Measurements from ENCODE around the gene RAB20. TPM values are rescaled to one million over a fixed set of nuclear protein-coding genes. Genes with fewer than 3 reads are reported as not detected.

Gene RAB20
- total RNA-seq, 1 experiment from 2014 or later, result 1.7 TPM

GRCh38 chr13:110496281-110496680, 65.2 kb downstream of the RAB20 start:
- Mint-ChIP-seq H3K27ac (ENCODE audit: low read depth, unreplicated experiment) (no peak overlapping the region), H3K36me3 (ENCODE audit: insufficient read depth, unreplicated experiment) (peaks cover 24% of the 10 kb centered on the region), H3K4me1 (ENCODE audit: insufficient read depth, unreplicated experiment) (peaks cover 5% of the 10 kb centered on the region), H3K27me3 (ENCODE audit: insufficient read depth, unreplicated experiment) (no peaks in the 10 kb centered on the region), H3K9me3 (ENCODE audit: unreplicated experiment) (no peaks in the 10 kb centered on the region), H3K4me3 (ENCODE audit: unreplicated experiment) (no peak overlapping the region)
- no peak for TF ChIP-seq CTCF (IDR thresholded peaks at IDR 0.05; ENCODE audit: unreplicated experiment)
- no peak for DNase-seq (ENCODE audit: unreplicated experiment)
- BruUV-seq (replicated peaks), result no TSS peak
- ChIA-PET CTCF (no interaction called here), POLR2A (no interaction called here)
- intact Hi-C loops (cut with micrococcal nuclease), result no loop called here

- no TSS peak for BruUV-seq (replicated peaks)
- peaks cover 5% of the 10 kb centered on the region for H3K4me1 Mint-ChIP-seq (ENCODE audit: insufficient read depth, unreplicated experiment)
- intact Hi-C loops (cut with micrococcal nuclease), result no loop called here
- ChIA-PET POLR2A (no interaction called here), CTCF (no interaction called here)
- no peak overlapping the region for H3K27ac Mint-ChIP-seq (ENCODE audit: low read depth, unreplicated experiment)
- H3K36me3 Mint-ChIP-seq (ENCODE audit: insufficient read depth, unreplicated experiment), result peaks cover 25% of the 10 kb centered on the region
- no peaks in the 10 kb centered on the region for H3K27me3 Mint-ChIP-seq (ENCODE audit: insufficient read depth, unreplicated experiment)
- no peak overlapping the region for H3K4me3 Mint-ChIP-seq (ENCODE audit: unreplicated experiment)
- H3K9me3 Mint-ChIP-seq (ENCODE audit: unreplicated experiment), result no peaks in the 10 kb centered on the region
- no peak for TF ChIP-seq CTCF (IDR thresholded peaks at IDR 0.05; ENCODE audit: unreplicated experiment)
- no peak for DNase-seq (ENCODE audit: unreplicated experiment)
Observed at GRCh38 chr13:110495881-110496280, 65.6 kb downstream of the RAB20 start.

GRCh38 chr13:110495376-110495775, 66.1 kb downstream of the RAB20 start:
- DNase-seq (ENCODE audit: unreplicated experiment), result no peak
- H3K27me3 Mint-ChIP-seq (ENCODE audit: insufficient read depth, unreplicated experiment), result no peaks in the 10 kb centered on the region
- peaks cover 25% of the 10 kb centered on the region for H3K36me3 Mint-ChIP-seq (ENCODE audit: insufficient read depth, unreplicated experiment)
- H3K4me3 Mint-ChIP-seq (ENCODE audit: unreplicated experiment), result no peak overlapping the region
- intact Hi-C loops (cut with micrococcal nuclease), result no loop called here
- CTCF ChIA-PET, result interaction anchor here (0.6 to 0.9 kb wide), 3 partner anchors 19 to 766 kb away, joined by 3 to 4 read pairs (median 3); no protein-coding TSS in a partner anchor
- H3K4me1 Mint-ChIP-seq (ENCODE audit: insufficient read depth, unreplicated experiment), result peaks cover 5% of the 10 kb centered on the region
- H3K27ac Mint-ChIP-seq (ENCODE audit: low read depth, unreplicated experiment), result no peak overlapping the region
- no peak for TF ChIP-seq CTCF (IDR thresholded peaks at IDR 0.05; ENCODE audit: unreplicated experiment)
- no TSS peak for BruUV-seq (replicated peaks)
- H3K9me3 Mint-ChIP-seq (ENCODE audit: unreplicated experiment), result no peaks in the 10 kb centered on the region
- POLR2A ChIA-PET, result interaction anchor here (0.8 kb wide), 1 partner anchor 40 kb away, joined by 3 read pairs; no protein-coding TSS in a partner anchor

GRCh38 chr13:110493613-110494012, 67.9 kb downstream of the RAB20 start:
- H3K4me3 Mint-ChIP-seq (ENCODE audit: unreplicated experiment), result no peak overlapping the region
- ChIA-PET POLR2A (no interaction called here), CTCF (no interaction called here)
- intact Hi-C loops (cut with micrococcal nuclease), result no loop called here
- H3K36me3 Mint-ChIP-seq (ENCODE audit: insufficient read depth, unreplicated experiment), result peaks cover 20% of the 10 kb centered on the region
- TF ChIP-seq CTCF (IDR thresholded peaks at IDR 0.05; ENCODE audit: unreplicated experiment), result no peak
- DNase-seq (ENCODE audit: unreplicated experiment), result no peak
- no peaks in the 10 kb centered on the region for H3K27me3 Mint-ChIP-seq (ENCODE audit: insufficient read depth, unreplicated experiment)
- H3K4me1 Mint-ChIP-seq (ENCODE audit: insufficient read depth, unreplicated experiment), result no peaks in the 10 kb centered on the region
- no TSS peak for BruUV-seq (replicated peaks)
- no peaks in the 10 kb centered on the region for H3K9me3 Mint-ChIP-seq (ENCODE audit: unreplicated experiment)
- no peak overlapping the region for H3K27ac Mint-ChIP-seq (ENCODE audit: low read depth, unreplicated experiment)
